RWPE2 (cell line): ENCODE results near the gene RIPK1.

ENCODE experiments used
- ATAC-seq: fragments of 200-7000 bp; cut with Tn5 transposase; 3 replicates; pipeline ENCODE4 v1.9.1; 2021; ENCODE audit warnings: low read depth
- DNase-seq: peaks from one replicate; pipeline ENCODE4 v3.0.0-alpha.2; 2020; ENCODE audit warnings: low spot score
- H3K27ac ChIP-seq: fragments of 450-650 bp; 2 replicates; pipeline ENCODE4 v1.5.1; 2017; ENCODE audit warnings: mild to moderate bottlenecking; ENCODE audit not compliant: poor library complexity, severe bottlenecking
- H3K27me3 ChIP-seq: fragments of 250-450 bp; sonication (Bioruptor Pico); 2 replicates; pipeline ENCODE4 v1.5.1; 2021; ENCODE audit warnings: mild to moderate bottlenecking, moderate library complexity; ENCODE audit not compliant: insufficient read depth, poor library complexity, severe bottlenecking
- H3K36me3 ChIP-seq: fragments of 250-450 bp; sonication (Bioruptor Pico); 2 replicates; pipeline ENCODE4 v1.5.1; 2020; ENCODE audit warnings: low read depth, mild to moderate bottlenecking, moderate library complexity
- H3K4me1 ChIP-seq: fragments of 250-450 bp; sonication (Bioruptor Pico); 2 replicates; pipeline ENCODE4 v1.5.1; 2021; ENCODE audit warnings: mild to moderate bottlenecking, moderate library complexity; ENCODE audit not compliant: insufficient read depth, poor library complexity, severe bottlenecking
- H3K4me3 ChIP-seq: fragments of 250-450 bp; sonication (Bioruptor Pico); 2 replicates; pipeline ENCODE4 v1.5.1; 2021; ENCODE audit warnings: mild to moderate bottlenecking, moderate library complexity; ENCODE audit not compliant: severe bottlenecking
- H3K9me3 ChIP-seq: fragments of 250-450 bp; sonication (Bioruptor Pico); 2 replicates; pipeline ENCODE4 v1.5.1; 2021; ENCODE audit warnings: mild to moderate bottlenecking, moderate library complexity; ENCODE audit not compliant: severe bottlenecking
- TF ChIP-seq, protein P1 (sequence below): fragments of 450-650 bp; IDR thresholded peaks from one replicate; pipeline ENCODE4 v1.5.1; 2017; ENCODE audit warnings: mild to moderate bottlenecking, moderate library complexity; ENCODE audit not compliant: poor library complexity, severe bottlenecking

Gene RIPK1

DNA sequence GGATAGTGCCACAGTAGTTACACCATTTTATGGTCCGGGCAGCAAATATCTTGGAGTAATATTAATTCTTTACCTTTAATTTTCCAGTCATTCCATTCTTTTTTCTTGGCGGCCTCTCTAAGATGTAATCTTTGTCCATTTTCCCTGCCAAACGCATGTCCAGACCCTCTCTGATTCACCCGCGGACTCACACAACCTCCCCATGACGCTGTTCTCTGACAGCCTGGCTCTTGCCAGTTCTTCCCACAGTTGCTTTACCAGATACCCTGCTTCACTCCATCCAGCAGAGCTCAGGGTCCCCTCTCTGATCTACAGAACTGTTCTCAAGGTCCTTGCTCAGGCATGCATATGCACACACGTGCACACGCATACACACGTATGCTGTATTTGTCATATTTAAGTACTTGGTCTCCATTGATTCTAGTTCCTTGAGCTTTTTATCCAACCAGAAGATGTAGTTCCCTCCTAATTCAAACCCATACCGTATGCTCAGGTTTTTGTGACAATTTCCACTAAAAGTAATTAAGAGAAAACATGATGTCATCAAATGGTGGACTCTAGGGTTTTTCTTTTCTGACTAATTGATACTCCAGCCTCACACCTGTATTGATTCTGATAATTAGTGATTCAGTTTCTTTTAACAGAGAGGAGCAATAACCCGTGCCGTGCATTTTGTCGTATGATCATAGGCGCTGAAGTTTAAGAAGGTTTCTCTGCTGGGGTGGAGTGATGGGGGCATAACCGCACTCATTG lies 60.2 kb downstream of the RIPK1 start:
- TF ChIP-seq, protein P1, sequence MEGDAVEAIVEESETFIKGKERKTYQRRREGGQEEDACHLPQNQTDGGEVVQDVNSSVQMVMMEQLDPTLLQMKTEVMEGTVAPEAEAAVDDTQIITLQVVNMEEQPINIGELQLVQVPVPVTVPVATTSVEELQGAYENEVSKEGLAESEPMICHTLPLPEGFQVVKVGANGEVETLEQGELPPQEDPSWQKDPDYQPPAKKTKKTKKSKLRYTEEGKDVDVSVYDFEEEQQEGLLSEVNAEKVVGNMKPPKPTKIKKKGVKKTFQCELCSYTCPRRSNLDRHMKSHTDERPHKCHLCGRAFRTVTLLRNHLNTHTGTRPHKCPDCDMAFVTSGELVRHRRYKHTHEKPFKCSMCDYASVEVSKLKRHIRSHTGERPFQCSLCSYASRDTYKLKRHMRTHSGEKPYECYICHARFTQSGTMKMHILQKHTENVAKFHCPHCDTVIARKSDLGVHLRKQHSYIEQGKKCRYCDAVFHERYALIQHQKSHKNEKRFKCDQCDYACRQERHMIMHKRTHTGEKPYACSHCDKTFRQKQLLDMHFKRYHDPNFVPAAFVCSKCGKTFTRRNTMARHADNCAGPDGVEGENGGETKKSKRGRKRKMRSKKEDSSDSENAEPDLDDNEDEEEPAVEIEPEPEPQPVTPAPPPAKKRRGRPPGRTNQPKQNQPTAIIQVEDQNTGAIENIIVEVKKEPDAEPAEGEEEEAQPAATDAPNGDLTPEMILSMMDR, result no peak
- DNase-seq, result no peak
- Histone ChIP-seq H3K4me3 (no peak overlapping the region), H3K27ac (no peak overlapping the region), H3K9me3 (no peaks in the 10 kb centered on the region), H3K36me3 (peaks cover 12% of the 10 kb centered on the region; the same call in 1 of the 2 replicates), H3K4me1 (no peaks in the 10 kb centered on the region), H3K27me3 (no peaks in the 10 kb centered on the region)
- ATAC-seq, result no peak

DNA sequence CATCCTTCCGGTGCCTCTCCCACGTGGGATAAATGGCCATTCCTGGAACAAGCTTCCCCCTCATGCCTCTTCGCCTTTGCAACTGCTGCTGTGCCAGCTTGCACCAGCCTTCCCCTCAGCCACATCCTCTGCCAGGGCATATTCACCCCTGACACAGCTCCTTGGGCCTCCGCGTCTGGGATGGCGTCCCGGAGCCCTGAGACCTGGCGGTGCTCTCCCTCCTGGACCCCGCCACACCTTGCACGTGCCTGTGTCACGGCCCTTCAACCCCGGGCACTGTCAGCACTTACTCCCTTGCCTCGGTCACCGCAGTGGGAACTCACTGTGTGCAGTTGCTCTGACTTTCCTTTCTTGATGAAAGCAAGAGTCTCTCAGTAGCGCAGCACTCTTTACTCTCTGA lies 63.4 kb downstream of the RIPK1 start:
- H3K27ac ChIP-seq, result no peak overlapping the region
- no peaks in the 10 kb centered on the region for H3K9me3 ChIP-seq
- no peaks in the 10 kb centered on the region for H3K27me3 ChIP-seq
- no peak for DNase-seq
- ATAC-seq, result no peak
- peaks cover 16% of the 10 kb centered on the region for H3K36me3 ChIP-seq
- no peak overlapping the region for H3K4me3 ChIP-seq
- TF ChIP-seq, protein P1, result no peak
- no peaks in the 10 kb centered on the region for H3K4me1 ChIP-seq

DNA sequence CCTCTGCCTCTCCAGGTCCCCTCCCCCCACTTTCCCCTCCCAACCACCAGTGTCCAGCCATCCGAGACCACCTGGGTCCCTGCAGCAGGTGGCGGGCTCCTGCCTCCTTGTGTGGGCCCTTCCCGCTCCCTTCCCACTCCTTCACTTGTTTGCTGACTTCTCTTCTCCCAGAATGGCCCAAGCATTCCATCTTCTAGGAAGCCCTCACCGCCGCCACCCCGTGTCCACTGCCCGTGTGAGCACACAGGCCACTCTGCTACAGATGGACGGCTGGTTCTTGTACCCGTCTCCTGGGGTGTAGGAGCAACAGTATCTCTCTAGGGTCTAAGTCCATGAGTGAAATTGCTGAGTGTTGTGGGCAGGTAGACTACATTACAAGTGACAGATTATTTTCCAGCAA lies 65.2 kb downstream of the RIPK1 start:
- peaks cover 9% of the 10 kb centered on the region for H3K4me1 ChIP-seq

DNA sequence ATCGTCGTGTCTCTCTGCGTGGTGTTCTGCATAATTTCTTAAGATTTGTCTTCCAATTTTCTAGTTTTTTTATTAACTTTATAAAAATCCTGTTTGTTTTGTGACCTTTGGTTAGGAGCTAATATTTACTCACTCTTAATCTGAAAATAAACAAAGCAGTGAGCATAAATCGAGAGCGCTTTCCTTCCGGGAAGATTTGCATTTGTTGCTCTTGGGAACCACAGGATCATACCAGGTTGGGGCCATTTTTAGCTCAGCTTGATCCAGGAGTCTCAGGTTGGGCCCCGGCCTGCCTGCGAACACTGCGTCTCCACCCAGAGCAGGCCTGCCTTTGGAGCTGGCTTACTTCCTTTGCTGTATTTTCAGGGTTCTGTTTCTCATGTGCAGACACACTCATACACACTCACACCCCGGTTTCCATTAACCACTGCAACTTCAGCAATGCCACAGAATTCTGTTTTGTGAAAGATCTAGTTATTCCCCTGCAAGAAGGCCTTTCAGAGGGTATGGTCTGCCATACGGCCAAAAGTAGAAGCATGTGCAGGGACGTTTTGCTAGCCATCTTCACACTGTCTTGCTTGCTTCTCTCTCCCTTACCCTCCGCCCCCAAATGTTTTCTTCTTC lies 67.5 kb downstream of the RIPK1 start:
- H3K27me3 ChIP-seq, result no peaks in the 10 kb centered on the region
- no peak overlapping the region for H3K27ac ChIP-seq
- H3K4me3 ChIP-seq, result no peak overlapping the region
- H3K9me3 ChIP-seq, result no peaks in the 10 kb centered on the region
- DNase-seq (no peak), ATAC-seq (no peak)
- TF ChIP-seq, protein P1, result no peak
- H3K4me1 ChIP-seq, result peaks cover 22% of the 10 kb centered on the region
- peaks cover 24% of the 10 kb centered on the region for H3K36me3 ChIP-seq

More for the DNA sequence above, 65.2 kb downstream of the RIPK1 start:
- DNase-seq (no peak), ATAC-seq (no peak)
- no peak overlapping the region for H3K4me3 ChIP-seq
- no peaks in the 10 kb centered on the region for H3K9me3 ChIP-seq
- H3K27me3 ChIP-seq, result no peaks in the 10 kb centered on the region
- H3K36me3 ChIP-seq, result peaks cover 21% of the 10 kb centered on the region
- TF ChIP-seq, protein P1, result no peak
- no peak overlapping the region for H3K27ac ChIP-seq
